AG04450 (cell line): Measurements from ENCODE around the gene DENND2A. TPM values are rescaled to one million over a fixed set of nuclear protein-coding genes. Genes with fewer than 3 reads are reported as not detected.
"Not testable (repeated sequence)": the region's sequence is repeated elsewhere in the genome, so short reads cannot be mapped to it uniquely, and the experiment has no call there.

Experiments
- CTCF ChIA-PET: fragments of 300-600, 350-600 bp; formaldehyde crosslinking; extraction: SDS; loops from one replicate; lab custom pipeline; 2022; ENCODE audit warnings: antibody characterized with exemption, inconsistent platforms; lab: Charles Lee
- POLR2A ChIA-PET: fragments of 350-600 bp; formaldehyde crosslinking; extraction: SDS; loops from one replicate; lab custom pipeline; 2021; ENCODE audit warnings: antibody characterized with exemption, inconsistent platforms; lab: Yijun Ruan, JAX
- DNase-seq: peaks from one replicate; pipeline ENCODE4 v3.0.0-alpha.2; 2011; ENCODE audit warnings: low read depth, low spot score
- H3K27ac ChIP-seq: one replicate; pipeline ENCODE4 v1.5.1; 2012; ENCODE audit warnings: low read depth, low read length, control low read depth
- H3K27me3 ChIP-seq: one replicate; pipeline ENCODE4 v1.6.0; 2012; ENCODE audit warnings: low read length; ENCODE audit not compliant: control insufficient read depth, insufficient read depth
- H3K4me3 ChIP-seq: 2 replicates; pipeline ENCODE4 v1.5.1; 2011; ENCODE audit warnings: mild to moderate bottlenecking, low read depth, low read length, control low read depth
- H3K9me3 ChIP-seq: 2 replicates; pipeline ENCODE4 v1.5.1; 2012; ENCODE audit warnings: low read length; ENCODE audit not compliant: control insufficient read depth, insufficient read depth
- CTCF ChIP-seq: IDR thresholded peaks from 2 replicates; pipeline ENCODE4 v1.5.1; 2011; ENCODE audit warnings: low read depth, low read length, control low read depth, inconsistent platforms
- polyA plus RNA-seq: library from polyadenylated mRNA; depleted of rRNA; stranded (reverse); fragments of >200 nt; gene quantifications from 2 replicates; pipeline ENCODE4 v1.2.3, GENCODE V29; 2011

DENND2A gene
- polyA plus RNA-seq, 1 experiment: 40.8 TPM

- Histone ChIP-seq H3K27ac (no peak overlapping the region), H3K9me3 (no peaks in the 10 kb centered on the region), H3K27me3 (no peaks in the 10 kb centered on the region), H3K4me3 (no peak overlapping the region)
- no peak for TF ChIP-seq CTCF
- ChIA-PET CTCF (interaction anchor here (0.6 kb wide), 1 partner anchor 290 kb away, joined by 8 read pairs; no protein-coding TSS in a partner anchor), POLR2A (no interaction called here)
- no peak for DNase-seq
These were observed 40.3 kb upstream of the DENND2A start for GRCh38 chr7:140680886-140681285.

- H3K27me3 ChIP-seq: no peaks in the 10 kb centered on the region
- no peak overlapping the region for H3K4me3 ChIP-seq
- TF ChIP-seq CTCF: no peak
- ChIA-PET CTCF (interaction anchor here (1.0 kb wide), 1 partner anchor 202 kb away, joined by 4 read pairs; no protein-coding TSS in a partner anchor), POLR2A (interaction anchor here (0.5 kb wide), 1 partner anchor 10 kb away, joined by 3 read pairs; no protein-coding TSS in a partner anchor)
- H3K27ac ChIP-seq: no peak overlapping the region
- no peak for DNase-seq
- no peaks in the 10 kb centered on the region for H3K9me3 ChIP-seq
These were observed 38.6 kb upstream of the DENND2A start for GRCh38 chr7:140679186-140679585.

- CTCF ChIA-PET: no interaction called here
- Histone ChIP-seq H3K9me3 (no peaks in the 10 kb centered on the region), H3K27me3 (no peaks in the 10 kb centered on the region), H3K4me3 (no peak overlapping the region), H3K27ac (no peak overlapping the region)
- no peak for DNase-seq
- no peak for TF ChIP-seq CTCF
- POLR2A ChIA-PET: no interaction called here
These were observed 38.2 kb upstream of the DENND2A start for GRCh38 chr7:140678816-140679130.

- Histone ChIP-seq H3K27ac (no peak overlapping the region), H3K9me3 (no peaks in the 10 kb centered on the region), H3K27me3 (no peaks in the 10 kb centered on the region), H3K4me3 (no peak overlapping the region)
- DNase-seq: no peak
- CTCF ChIA-PET: no interaction called here
- POLR2A ChIA-PET: no interaction called here
- no peak for TF ChIP-seq CTCF
These were observed 37.6 kb upstream of the DENND2A start for GRCh38 chr7:140678081-140678815.

- ChIA-PET CTCF (no interaction called here), POLR2A (no interaction called here)
- no peak for TF ChIP-seq CTCF
- Histone ChIP-seq H3K27ac (no peak overlapping the region), H3K4me3 (no peak overlapping the region), H3K9me3 (no peaks in the 10 kb centered on the region), H3K27me3 (no peaks in the 10 kb centered on the region)
- DNase-seq: no peak
These were observed 36.9 kb upstream of the DENND2A start for GRCh38 chr7:140677496-140677895.

GRCh38 chr7:140676956-140677355, 36.3 kb upstream of the DENND2A start:
- H3K27ac ChIP-seq, H3K4me3 ChIP-seq, CTCF ChIA-PET, POLR2A ChIA-PET, H3K9me3 ChIP-seq, H3K27me3 ChIP-seq, DNase-seq: not testable (repeated sequence)
